ENCODE data around the gene ALDOB. TPM values are rescaled to one million over a fixed set of nuclear protein-coding genes. Genes with fewer than 3 reads are reported as not detected.

Gene ALDOB
- total RNA-seq, 1 experiment from 2014 or later: 1.2 TPM

GRCh38 chr9:101372327-101373118 is 63.1 kb downstream of the ALDOB start:
- intact Hi-C loops (cut with micrococcal nuclease): no loop called here
- Histone ChIP-seq H3K27ac (ENCODE audit: low read depth, low read length) (no peak overlapping the region), H3K79me2 (ENCODE audit: insufficient read depth, low read length) (no peaks in the 10 kb centered on the region), H2AFZ (ENCODE audit: low read depth, low read length, poor library complexity, severe bottlenecking) (no peak overlapping the region), H3K4me1 (ENCODE audit: control insufficient read depth in 1 of 2, insufficient read depth in 2 of 2, low read length in 2 of 2) (0 out of 4 replicates have a peak, but pooled peaks cover 0 to 4% of the 10 kb centered on the region in 2 experiments), H3K9me2 (ENCODE audit: insufficient read depth) (no peaks in the 10 kb centered on the region), H4K20me1 (ENCODE audit: insufficient read depth) (no peaks in the 10 kb centered on the region), H3K36me3 (ENCODE audit: control insufficient read depth in 1 of 2, insufficient read depth in 2 of 2, low read length in 2 of 2) (no peaks in the 10 kb centered on the region), H3K9me3 (ENCODE audit: control insufficient read depth in 1 of 2, insufficient read depth in 1 of 2, low read depth in 1 of 2, low read length in 2 of 2) (no peaks in the 10 kb centered on the region), H3K27me3 (ENCODE audit: insufficient read depth, low read length) (no peaks in the 10 kb centered on the region), H3K9ac (ENCODE audit: low read length) (no peak overlapping the region), H3K4me2 (ENCODE audit: low read length) (no peak overlapping the region), H3K4me3 (replicated peaks in 1 of 2; ENCODE audit: low read depth in 1 of 2, low read length in 2 of 2) (no peak overlapping the region)
- POLR2A ChIA-PET: no interaction called here
- TF ChIP-seq SRF (IDR thresholded peaks at IDR 0.05; ENCODE audit: low read depth) (no peak), JUND (IDR thresholded peaks at IDR 0.05) (no peak), ZBTB33 (IDR thresholded peaks at IDR 0.05; ENCODE audit: extremely low read depth, insufficient replicate concordance, low read length) (no peak), SIN3A (IDR thresholded peaks at IDR 0.05; ENCODE audit: low read depth) (no peak), ELF1 (IDR thresholded peaks at IDR 0.05; ENCODE audit: borderline replicate concordance, low read depth) (no peak)
- TF ChIP-seq, protein P1, sequence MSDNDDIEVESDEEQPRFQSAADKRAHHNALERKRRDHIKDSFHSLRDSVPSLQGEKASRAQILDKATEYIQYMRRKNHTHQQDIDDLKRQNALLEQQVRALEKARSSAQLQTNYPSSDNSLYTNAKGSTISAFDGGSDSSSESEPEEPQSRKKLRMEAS (IDR thresholded peaks at IDR 0.05): no peak
- CTCF ChIA-PET: interaction anchor here (2.5 kb wide), 1 partner anchor 16 kb away, joined by 15 read pairs; no protein-coding TSS in a partner anchor
- RAD21 ChIA-PET (ENCODE audit: low non-redundant PET in 1 of 2, low total read pairs in 2 of 2, uncharacterized antibody in 2 of 2, unreplicated experiment in 2 of 2): no interaction called here
- ATAC-seq (no peak), DNase-seq (ENCODE audit: low read depth, low spot score) (no peak)
- BruUV-seq (replicated peaks): no TSS peak

- no peaks in the 10 kb centered on the region for H3K36me3 ChIP-seq (ENCODE audit: control insufficient read depth in 1 of 2, insufficient read depth in 2 of 2, low read length in 2 of 2)
- ChIA-PET CTCF (interaction anchor here (2.5 kb wide), 1 partner anchor 16 kb away, joined by 15 read pairs; no protein-coding TSS in a partner anchor), RAD21 (ENCODE audit: low non-redundant PET in 1 of 2, low total read pairs in 2 of 2, uncharacterized antibody in 2 of 2, unreplicated experiment in 2 of 2) (no interaction called here), POLR2A (no interaction called here)
- TF ChIP-seq POLR2AphosphoS5 (IDR thresholded peaks at IDR 0.05; ENCODE audit: low read depth, low read length) (no peak), SP1 (IDR thresholded peaks at IDR 0.05; ENCODE audit: low read depth) (no peak), EGR1 (IDR thresholded peaks at IDR 0.05; ENCODE audit: low read depth) (no peak), FOSL1 (IDR thresholded peaks at IDR 0.05; ENCODE audit: low read depth) (no peak), YY1 (IDR thresholded peaks at IDR 0.05; ENCODE audit: extremely low read depth, insufficient replicate concordance, low read depth, low read length) (no peak), ZBTB33 (IDR thresholded peaks at IDR 0.05; ENCODE audit: extremely low read depth, insufficient replicate concordance, low read length) (no peak), EZH2 (IDR thresholded peaks at IDR 0.05) (no peak), CEBPB (IDR thresholded peaks at IDR 0.05; ENCODE audit: low read depth) (no peak), EZH2phosphoT487 (IDR thresholded peaks at IDR 0.05; ENCODE audit: borderline replicate concordance) (no peak), SRF (IDR thresholded peaks at IDR 0.05; ENCODE audit: low read depth) (no peak), ZNF274 (IDR thresholded peaks at IDR 0.05; ENCODE audit: low read depth, low read length) (no peak)
- TF ChIP-seq, protein P1 (IDR thresholded peaks at IDR 0.05): no peak
- no peak overlapping the region for H2AFZ ChIP-seq (ENCODE audit: low read depth, low read length, poor library complexity, severe bottlenecking)
- no peaks in the 10 kb centered on the region for H4K20me1 ChIP-seq (ENCODE audit: insufficient read depth)
- no TSS peak for BruUV-seq (replicated peaks)
- H3K4me1 ChIP-seq (ENCODE audit: control insufficient read depth in 1 of 2, insufficient read depth in 2 of 2, low read length in 2 of 2): peaks cover 0 to 4% of the 10 kb centered on the region in 2 experiments; a peak in 1 of 4 replicates
- H3K9me2 ChIP-seq (ENCODE audit: insufficient read depth): no peaks in the 10 kb centered on the region
- no peaks in the 10 kb centered on the region for H3K9me3 ChIP-seq (ENCODE audit: control insufficient read depth in 1 of 2, insufficient read depth in 1 of 2, low read depth in 1 of 2, low read length in 2 of 2)
- H3K79me2 ChIP-seq (ENCODE audit: insufficient read depth, low read length): no peaks in the 10 kb centered on the region
- intact Hi-C loops (cut with micrococcal nuclease): no loop called here
- H3K27ac ChIP-seq (ENCODE audit: low read depth, low read length): no peak overlapping the region
- no peak overlapping the region for H3K9ac ChIP-seq (ENCODE audit: low read length)
- H3K4me2 ChIP-seq (ENCODE audit: low read length): no peak overlapping the region
- ATAC-seq: no peak
- no peaks in the 10 kb centered on the region for H3K27me3 ChIP-seq (ENCODE audit: insufficient read depth, low read length)
- no peak for DNase-seq (ENCODE audit: low read depth, low spot score)
- no peak overlapping the region for H3K4me3 ChIP-seq (replicated peaks in 1 of 2; ENCODE audit: low read depth in 1 of 2, low read length in 2 of 2)
Measured at GRCh38 chr9:101371813-101372212, 63.8 kb downstream of the ALDOB start.
